ENCODE results near the gene KRTAP10-11. TPM values are rescaled to one million over a fixed set of nuclear protein-coding genes. Genes with fewer than 3 reads are reported as not detected.

KRTAP10-11 gene
- total RNA-seq, 4 donors from 2014 or later = not detected

DNA sequence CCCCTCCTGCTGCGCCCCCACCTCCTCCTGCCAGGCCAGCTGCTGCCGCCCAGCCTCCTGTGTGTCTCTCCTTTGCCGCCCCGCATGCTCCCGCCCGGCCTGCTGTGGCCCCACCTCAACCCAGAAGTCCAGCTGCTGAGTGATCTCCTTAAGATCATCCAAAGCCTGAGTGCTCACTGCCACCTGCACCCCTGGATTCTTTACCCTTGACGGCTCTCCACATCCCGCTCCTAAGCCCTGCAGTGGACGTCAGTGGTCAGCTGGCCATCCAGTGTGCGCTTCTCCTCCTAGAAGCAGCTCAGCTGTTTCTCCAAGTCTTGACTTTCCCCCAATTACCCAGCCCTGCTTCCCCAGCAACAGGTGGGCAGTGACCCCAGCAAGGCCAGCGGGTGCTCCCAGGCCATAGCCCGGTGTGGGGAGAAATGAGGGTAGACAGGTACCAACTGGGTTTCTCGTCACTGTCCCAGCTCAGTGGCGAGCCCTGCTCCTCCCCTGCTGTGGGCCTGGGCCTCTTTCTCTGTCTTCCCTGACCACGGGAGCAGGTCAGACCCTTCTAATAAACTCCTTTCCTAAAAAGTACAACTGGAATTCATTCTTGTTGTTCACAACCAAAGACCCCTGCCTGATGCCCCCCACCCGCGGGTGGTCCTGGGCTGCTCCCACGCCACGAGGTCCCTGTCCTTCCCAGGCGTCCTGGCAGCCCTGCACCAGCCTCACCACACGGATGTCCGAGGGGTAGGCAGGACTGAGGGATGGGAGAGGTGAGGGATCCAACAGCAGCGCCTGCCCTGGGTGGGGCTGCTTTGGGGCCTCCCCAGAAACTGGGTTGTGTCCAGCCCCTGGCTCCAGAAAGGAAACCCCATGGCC, 44.4 kb upstream of the KRTAP10-11 start:
- Histone ChIP-seq H3K4me1 (no peaks in the 10 kb centered on the region), H3K27me3 (no peaks in the 10 kb centered on the region), H3K36me3 (no peaks in the 10 kb centered on the region), H3K27ac (no peak overlapping the region), H3K4me3 (replicated peaks in 1 of 3) (no peak overlapping the region), H3K9me3 (no peaks in the 10 kb centered on the region)
- DNase-seq = no peak
- intact Hi-C loops (cut with DNase I) = no loop called here
- no peak for TF ChIP-seq POLR2A (IDR thresholded peaks at IDR 0.05)
- no peak for TF ChIP-seq CTCF (IDR thresholded peaks at IDR 0.05)
- WGBS, 2 donors = 82 to 88% methylated on average over 17 to 23 of the region's 23 CpGs

DNA sequence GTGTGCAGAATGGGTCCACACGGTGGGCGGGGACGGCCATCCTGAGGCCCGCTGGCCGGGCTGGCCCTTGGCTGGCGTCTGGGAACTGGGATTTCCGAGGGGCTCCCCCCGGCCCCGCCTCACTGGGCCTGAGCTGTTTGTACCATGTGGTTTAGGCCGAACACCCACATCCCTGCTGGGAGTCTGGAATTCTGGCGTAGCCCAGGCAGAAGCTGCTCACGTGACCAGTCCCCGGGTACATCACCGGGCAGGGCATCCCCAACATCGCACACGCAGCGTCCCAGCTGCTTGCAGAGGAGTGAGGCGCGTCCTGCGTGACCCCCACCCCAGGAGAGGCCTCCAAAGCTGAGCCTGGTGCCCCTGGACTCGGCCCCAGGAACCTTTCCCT, 43.8 kb upstream of the KRTAP10-11 start:
- intact Hi-C loops (cut with DNase I) = no loop called here
- 65 to 92% methylated on average over 4 to 15 of the region's 21 CpGs for WGBS, 2 donors

DNA sequence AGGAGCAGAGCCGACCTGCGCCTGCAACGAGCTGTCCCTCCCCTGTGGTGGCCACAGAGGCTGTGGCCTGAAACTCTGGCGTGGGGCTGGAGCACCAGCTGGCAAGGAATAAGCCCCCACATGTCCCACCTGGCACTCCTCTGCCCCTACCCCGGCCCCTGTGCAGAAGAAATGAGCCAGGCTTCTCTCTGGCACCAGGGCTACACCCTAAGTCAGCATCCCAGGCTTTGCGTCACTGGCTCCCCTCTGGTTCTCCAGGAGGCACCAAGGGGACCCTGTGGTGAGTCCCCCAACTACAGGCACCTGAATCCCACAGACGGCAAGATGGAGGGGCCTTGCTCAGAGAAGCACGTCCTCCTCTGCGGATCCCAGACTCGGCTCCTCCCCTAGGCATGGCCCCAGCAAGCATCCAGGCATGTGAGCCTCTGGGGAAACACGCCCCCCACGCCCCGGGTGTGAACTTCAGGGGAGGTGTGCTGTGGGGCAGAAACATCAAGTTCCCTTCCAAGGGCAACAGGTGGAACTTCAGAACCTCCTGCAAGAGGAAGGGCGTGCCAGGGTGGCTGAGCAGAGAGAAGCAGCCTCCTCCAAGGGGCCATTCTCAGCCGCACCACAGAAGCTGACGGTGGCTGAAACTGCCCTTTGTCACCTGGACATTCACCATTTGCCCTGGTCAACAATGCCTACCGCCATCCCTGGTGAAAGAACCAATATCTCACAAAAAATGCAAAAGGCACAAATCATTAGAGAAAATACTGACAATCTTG, 42.9 kb upstream of the KRTAP10-11 start:
- intact Hi-C loops (cut with DNase I) = no loop called here
- DNase-seq = no peak
- WGBS, 2 donors = 56 to 61% methylated on average over 15 to 17 of the region's 17 CpGs
- TF ChIP-seq CTCF (IDR thresholded peaks at IDR 0.05) (no peak), POLR2A (IDR thresholded peaks at IDR 0.05) (no peak)
- Histone ChIP-seq H3K27ac (no peak overlapping the region), H3K4me3 (replicated peaks in 1 of 3) (no peak overlapping the region), H3K36me3 (no peaks in the 10 kb centered on the region), H3K4me1 (no peaks in the 10 kb centered on the region), H3K9me3 (no peaks in the 10 kb centered on the region), H3K27me3 (no peaks in the 10 kb centered on the region)

More for the DNA sequence above, 43.8 kb upstream of the KRTAP10-11 start:
- DNase-seq = no peak
- Histone ChIP-seq H3K4me1 (no peaks in the 10 kb centered on the region), H3K9me3 (no peaks in the 10 kb centered on the region), H3K27me3 (no peaks in the 10 kb centered on the region), H3K27ac (no peak overlapping the region), H3K4me3 (replicated peaks in 1 of 3) (no peak overlapping the region), H3K36me3 (no peaks in the 10 kb centered on the region)
- no peak for TF ChIP-seq CTCF (IDR thresholded peaks at IDR 0.05)
- no peak for TF ChIP-seq POLR2A (IDR thresholded peaks at IDR 0.05)

DNA sequence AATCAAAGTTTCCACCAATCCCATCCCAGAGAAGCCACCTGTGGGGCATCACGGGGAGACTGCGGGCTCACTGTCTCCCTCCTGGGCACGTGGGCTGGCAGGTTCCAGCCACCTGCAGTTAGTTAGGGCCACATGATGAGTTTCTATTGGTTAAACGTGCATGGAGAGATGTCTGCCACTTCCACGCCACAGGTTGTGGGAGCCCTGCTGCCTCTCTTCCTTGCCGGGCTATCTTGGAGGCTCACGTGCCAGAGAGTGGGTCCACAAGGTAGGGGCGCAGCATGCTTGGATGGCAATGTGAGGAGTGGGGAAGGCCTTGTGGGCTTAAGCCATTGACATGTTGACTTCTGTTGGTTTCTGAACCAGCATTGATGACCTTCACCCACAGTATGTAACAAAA, 42.3 kb upstream of the KRTAP10-11 start:
- no peak overlapping the region for H3K27ac ChIP-seq
- no peak for TF ChIP-seq CTCF (IDR thresholded peaks at IDR 0.05)
- WGBS, 2 donors = 88 to 96% methylated on average over 8 of the region's 8 CpGs
- no peaks in the 10 kb centered on the region for H3K36me3 ChIP-seq
- no peak overlapping the region for H3K4me3 ChIP-seq (replicated peaks in 1 of 3)
- no peaks in the 10 kb centered on the region for H3K27me3 ChIP-seq
- intact Hi-C loops (cut with DNase I) = no loop called here
- no peaks in the 10 kb centered on the region for H3K4me1 ChIP-seq
- DNase-seq = no peak
- H3K9me3 ChIP-seq = no peaks in the 10 kb centered on the region

DNA sequence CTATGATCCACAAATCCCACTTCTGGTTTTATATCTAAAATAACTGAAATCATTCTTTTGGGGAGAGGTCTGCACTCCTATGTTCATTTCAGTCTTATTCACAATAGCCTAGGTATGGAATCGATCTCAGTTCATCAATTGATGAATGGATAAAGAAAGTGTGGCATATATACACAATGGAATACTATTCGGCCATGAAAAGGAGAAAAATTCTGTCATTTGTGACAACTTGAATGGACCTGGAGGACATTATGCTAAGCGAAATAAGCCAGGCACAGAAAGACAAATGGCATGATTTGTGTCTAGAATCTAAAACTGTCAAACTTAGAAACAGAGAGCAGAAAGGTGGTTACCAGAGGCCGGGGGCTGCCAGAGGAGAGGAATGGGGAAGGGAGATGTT, 39.7 kb upstream of the KRTAP10-11 start:
- no peak overlapping the region for H3K27ac ChIP-seq
- no peak for DNase-seq
- H3K4me3 ChIP-seq (replicated peaks in 1 of 3) = no peak overlapping the region
- H3K9me3 ChIP-seq = no peaks in the 10 kb centered on the region
- intact Hi-C loops (cut with DNase I) = no loop called here
- H3K4me1 ChIP-seq = no peaks in the 10 kb centered on the region
- no peaks in the 10 kb centered on the region for H3K27me3 ChIP-seq
- TF ChIP-seq CTCF (IDR thresholded peaks at IDR 0.05) (no peak), POLR2A (IDR thresholded peaks at IDR 0.05) (no peak)
- 79 to 83% methylated on average over 4 of the region's 4 CpGs for WGBS, 2 donors
- H3K36me3 ChIP-seq = no peaks in the 10 kb centered on the region
